Measurements from ENCODE around the gene DAPP1.
A peak's percentile ranks its signal among the peaks of the same experiment; 100 is the strongest.

Gene DAPP1

GRCh38 chr4:99885063-99885664 is 68.5 kb downstream of the DAPP1 start:
- DNase-seq (ENCODE audit: extremely low read depth, low read depth), result peak; percentile 28
- TF ChIP-seq CTCF (IDR thresholded peaks at IDR 0.05; ENCODE audit: low read depth, low read length), result peak; percentile 57

- DNase-seq (ENCODE audit: extremely low read depth, low read depth), result no peak
- no peak for TF ChIP-seq CTCF (IDR thresholded peaks at IDR 0.05; ENCODE audit: low read depth, low read length)
Measured at GRCh38 chr4:99885687-99886086, 69.1 kb downstream of the DAPP1 start.

- no peak for TF ChIP-seq CTCF (IDR thresholded peaks at IDR 0.05; ENCODE audit: low read depth, low read length)
- no peak for DNase-seq (ENCODE audit: extremely low read depth, low read depth)
Measured at GRCh38 chr4:99886146-99886545, 69.5 kb downstream of the DAPP1 start.

- no peak for DNase-seq (ENCODE audit: extremely low read depth, low read depth)
- TF ChIP-seq CTCF (IDR thresholded peaks at IDR 0.05; ENCODE audit: low read depth, low read length), result no peak
Measured at GRCh38 chr4:99887837-99888236, 71.2 kb downstream of the DAPP1 start.

- no peak for TF ChIP-seq CTCF (IDR thresholded peaks at IDR 0.05; ENCODE audit: low read depth, low read length)
- no peak for DNase-seq (ENCODE audit: extremely low read depth, low read depth)
Measured at GRCh38 chr4:99891351-99891750, 74.7 kb downstream of the DAPP1 start.

- DNase-seq (ENCODE audit: extremely low read depth, low read depth), result no peak
- no peak for TF ChIP-seq CTCF (IDR thresholded peaks at IDR 0.05; ENCODE audit: low read depth, low read length)
Measured at GRCh38 chr4:99893029-99893428, 76.4 kb downstream of the DAPP1 start.

GRCh38 chr4:99893839-99894160 is 77.2 kb downstream of the DAPP1 start:
- no peak for TF ChIP-seq CTCF (IDR thresholded peaks at IDR 0.05; ENCODE audit: low read depth, low read length)
- DNase-seq (ENCODE audit: extremely low read depth, low read depth), result no peak
